GM12878 (cell line): ENCODE measurements around the gene POFUT2. TPM values are rescaled to one million over a fixed set of nuclear protein-coding genes. Genes with fewer than 3 reads are reported as not detected.

Experiments used
- ATAC-seq: fragments of 200-7000 bp; cut with Tn5 transposase; 3 replicates; pipeline ENCODE4 v1.9.1; 2020; ENCODE audit warnings: mild to moderate bottlenecking, moderate library complexity
- BruUV-seq: library from RNA; stranded (reverse); fragments of 400-500 nt; replicated peaks from 2 replicates; lab custom pipeline; 2021; lab: Mats Ljungman, UMichigan
- CTCF ChIA-PET: fragments of 300-600 bp; sonication (Branson Sonifier 250); formaldehyde crosslinking; extraction: SDS; loops from one replicate; lab custom pipeline; 2021; ENCODE audit warnings: inconsistent platforms; lab: Yijun Ruan, JAX
- POLR2A ChIA-PET: fragments of 350-600 bp; formaldehyde crosslinking; extraction: SDS; loops from one replicate; lab custom pipeline; 2021; ENCODE audit warnings: inconsistent platforms; lab: Charles Lee
- RAD21 ChIA-PET: fragments of 300-600 bp; sonication (Branson Sonifier 250); formaldehyde crosslinking; loops from one replicate; lab custom pipeline; 2023; ENCODE audit warnings: antibody characterized with exemption; ENCODE audit not compliant: unreplicated experiment; lab: Charles Lee
- SMC1A ChIA-PET: fragments of 300-600 bp; sonication (Branson Sonifier 250); formaldehyde crosslinking; loops from one replicate; lab custom pipeline; 2023; ENCODE audit not compliant: unreplicated experiment, uncharacterized antibody; lab: Charles Lee
- DNase-seq: peaks from one replicate; pipeline ENCODE4 v3.0.0-alpha.2; 2011; ENCODE audit warnings: low read depth, low spot score
- FAIRE-seq: peaks from 3 replicates; lab custom pipeline; 2011; peaks lifted over from hg19 to GRCh38; lab: Jason Lieb, UNC
- H2AFZ ChIP-seq: 2 replicates; pipeline ENCODE4 v1.6.0; 2011; ENCODE audit warnings: low read depth, low read length, control low read depth; ENCODE audit not compliant: control insufficient read depth
- H3K27ac ChIP-seq: 2 replicates; pipeline ENCODE4 v1.5.1; 2011; ENCODE audit warnings: control low read depth; ENCODE audit not compliant: control insufficient read depth, insufficient read depth
- H3K27me3 ChIP-seq, 2 experiments: replicated peaks in 1 of 2; 2 replicates each; pipeline versions ENCODE4 v1.6.0 to v1.6.1; 2011; ENCODE audit warnings: low read length in 1 of 2; ENCODE audit not compliant: control insufficient read depth in 2 of 2, insufficient read depth in 2 of 2
- H3K36me3 ChIP-seq, 2 experiments: 2 replicates each; pipeline ENCODE4 v1.5.1; 2011; ENCODE audit warnings: low read length in 1 of 2; ENCODE audit not compliant: control insufficient read depth in 2 of 2, insufficient read depth in 2 of 2
- H3K4me1 ChIP-seq: 2 replicates; pipeline ENCODE4 v1.6.1; 2011; ENCODE audit warnings: mild to moderate bottlenecking, low read length, moderate library complexity, mixed read lengths; ENCODE audit not compliant: control insufficient read depth, insufficient read depth
- H3K4me2 ChIP-seq: 2 replicates; pipeline ENCODE4 v1.6.0; 2011; ENCODE audit warnings: control low read depth; ENCODE audit not compliant: control insufficient read depth, insufficient read depth
- H3K4me3 ChIP-seq: fragments of 200-600 bp; sonication (generic); 2 replicates; pipeline ENCODE4 v1.5.1; 2016
- H3K79me2 ChIP-seq: 2 replicates; pipeline ENCODE4 v1.6.0; 2011; ENCODE audit warnings: low read length; ENCODE audit not compliant: control insufficient read depth, insufficient read depth
- H3K9ac ChIP-seq: 2 replicates; pipeline ENCODE4 v1.8.0; 2011; ENCODE audit warnings: low read length, control low read depth, mixed read lengths; ENCODE audit not compliant: control insufficient read depth, insufficient read depth
- H3K9me3 ChIP-seq: replicated peaks from 3 replicates; pipeline ENCODE4 v1.5.1; 2011; ENCODE audit warnings: mild to moderate bottlenecking, low read length; ENCODE audit not compliant: control insufficient read depth, insufficient read depth
- H4K20me1 ChIP-seq: 2 replicates; pipeline ENCODE4 v1.6.0; 2011; ENCODE audit not compliant: control insufficient read depth, insufficient read depth
- BACH1 ChIP-seq: fragments of 450-650 bp; IDR thresholded peaks from 2 replicates; pipeline ENCODE4 v1.6.1; 2017; ENCODE audit warnings: mild to moderate bottlenecking, borderline replicate concordance
- HDAC6 ChIP-seq: fragments of 200-600 bp; sonication (generic); IDR thresholded peaks from one replicate; pipeline ENCODE4 v1.8.0; 2017; ENCODE audit warnings: antibody characterized with exemption; ENCODE audit not compliant: unreplicated experiment
- IRF4 ChIP-seq: IDR thresholded peaks from 2 replicates; pipeline ENCODE4 v1.6.1; 2011; ENCODE audit warnings: low read depth, low read length
- JUNB ChIP-seq: IDR thresholded peaks from 2 replicates; pipeline ENCODE4 v1.6.1; 2016; ENCODE audit warnings: antibody characterized with exemption, mild to moderate bottlenecking
- NRF1 ChIP-seq: conservative IDR thresholded peaks from 2 replicates; pipeline ENCODE4 v1.6.1; 2011; ENCODE audit warnings: mild to moderate bottlenecking, low read depth, low read length, improper control_type of control experiment
- RAD21 ChIP-seq: IDR thresholded peaks from 2 replicates; pipeline ENCODE4 v1.6.1; 2011; ENCODE audit warnings: mild to moderate bottlenecking, low read depth, low read length, moderate library complexity; ENCODE audit not compliant: insufficient read depth
- RCOR1 ChIP-seq: conservative IDR thresholded peaks from 2 replicates; pipeline ENCODE4 v1.6.1; 2012; ENCODE audit warnings: low read depth, low read length, improper control_type of control experiment
- SREBF1 ChIP-seq: IDR thresholded peaks from 2 replicates; pipeline ENCODE4 v1.6.1; 2012; ENCODE audit warnings: mild to moderate bottlenecking, low read length
- STAT3 ChIP-seq: IDR thresholded peaks from 2 replicates; pipeline ENCODE4 v1.6.1; 2011; ENCODE audit warnings: low read depth, low read length, improper control_type of control experiment
- WGBS: methylation state at CpG from one replicate; pipeline ENCODE4 v1.1.6; 2016; ENCODE audit warnings: low lambda C conversion rate; ENCODE audit not compliant: insufficient replicate concordance, insufficient coverage; ENCODE audit errors: missing lambda C conversion rate; 5-methylcytosine and 5-hydroxymethylcytosine counted together
- in situ Hi-C: fragments of 300-500 bp; cut with MboI; formaldehyde crosslinking; loops from 9 replicates; pipeline ENCODE4 v1.14.3; 2018; ENCODE audit warnings: mixed read lengths
- intact Hi-C: fragments of 100-400 bp; cut with micrococcal nuclease; formaldehyde crosslinking; loops from one replicate; pipeline ENCODE4 v1.14.2; 2022; ENCODE audit not compliant: unreplicated experiment
- polyA plus RNA-seq, 11 experiments: library from polyadenylated mRNA; depleted of rRNA in 4 of 11; unstranded in 6 of 11; stranded (reverse) in 5 of 11; fragments of >200 nt; fragmentation: Nextera tagmentation in 4 of 11; fragmentation: Illumina TruSeq in 1 of 11; extraction: Ambion mirVana in 4 of 11; extraction: Trizol in 1 of 11; gene quantifications; 1 replicate in 1 of 11; 2 replicates in 10 of 11; pipeline versions ENCODE4 v1.2.1 to v1.2.3, GENCODE V29; 2011 to 2016; ENCODE audit warnings: inconsistent platforms in 2 of 11, missing spikeins in 2 of 11, low read depth in 1 of 11
- total RNA-seq, 4 experiments: library from RNA; depleted of rRNA in 3 of 4; stranded (reverse); fragments of >200 nt in 3 of 4; fragmentation: Illumina TruSeq in 1 of 4; extraction: Trizol in 1 of 4; gene quantifications; 2 replicates each; pipeline versions ENCODE4 v1.2.1 to v1.2.3, GENCODE V29; 2013 to 2021

The POFUT2 gene
- total and polyA plus RNA-seq, 10 of the 15 experiments (the other 5 are each of a cell fraction or from before 2014, with no cell fraction given) = 1.2 to 15.1 (median 6.8) TPM

- intact Hi-C loops (no loop called here), in situ Hi-C loops (no loop called here)
- ATAC-seq (no peak), FAIRE-seq (no peak), DNase-seq (no peak)
- Histone ChIP-seq H3K27me3 (no peaks in the 10 kb centered on the region), H3K27ac (no peak overlapping the region), H3K4me3 (no peak overlapping the region), H3K36me3 (peaks cover 0 to 6% of the 10 kb centered on the region in 2 experiments; a peak in 1 of 4 replicates), H4K20me1 (no peaks in the 10 kb centered on the region), H3K4me1 (no peaks in the 10 kb centered on the region), H3K9me3 (peaks cover 4% of the 10 kb centered on the region; the same call in 2 of the 3 replicates), H2AFZ (no peak overlapping the region), H3K79me2 (no peaks in the 10 kb centered on the region), H3K9ac (no peak overlapping the region), H3K4me2 (no peak overlapping the region)
- CTCF ChIA-PET = no interaction called here
- RAD21 ChIA-PET = no interaction called here
- BruUV-seq = no TSS peak
- POLR2A ChIA-PET = no interaction called here
- WGBS = 97% methylated on average over 19 of the region's 19 CpGs
- TF ChIP-seq RCOR1 (no peak), RAD21 (no peak)
- SMC1A ChIA-PET = interaction anchor here (1.1 kb wide), 1 partner anchor 136 kb away, joined by 3 read pairs; no protein-coding TSS in a partner anchor
Measured at GRCh38 chr21:45276596-45276995, 11.1 kb downstream of the POFUT2 start.

- H3K4me2 ChIP-seq = no peak overlapping the region
- ChIA-PET SMC1A (interaction anchor here (0.8 kb wide), 1 partner anchor 22 kb away, joined by 3 read pairs; no protein-coding TSS in a partner anchor), POLR2A (no interaction called here), RAD21 (no interaction called here), CTCF (interaction anchor here (1.5 kb wide), 1 partner anchor 129 kb away, joined by 3 read pairs; no protein-coding TSS in a partner anchor)
- no peaks in the 10 kb centered on the region for H3K79me2 ChIP-seq
- intact Hi-C loops = no loop called here
- BruUV-seq = no TSS peak
- H4K20me1 ChIP-seq = no peaks in the 10 kb centered on the region
- 93% methylated on average over 13 of the region's 13 CpGs for WGBS
- H3K27me3 ChIP-seq = no peaks in the 10 kb centered on the region
- peaks cover 12 to 18% of the 10 kb centered on the region in 2 experiments; a peak in 3 of 4 replicates for H3K36me3 ChIP-seq
- peaks cover 5% of the 10 kb centered on the region for H3K4me1 ChIP-seq
- H2AFZ ChIP-seq = no peak overlapping the region
- ATAC-seq = no peak
- no peak overlapping the region for H3K4me3 ChIP-seq
- TF ChIP-seq HDAC6 = no peak
- TF ChIP-seq JUNB = no peak
- TF ChIP-seq NRF1 = no peak
- no peak for TF ChIP-seq RAD21
- TF ChIP-seq STAT3 = no peak
- no peak for TF ChIP-seq IRF4
- TF ChIP-seq SREBF1 = no peak
- no peak for TF ChIP-seq BACH1
- TF ChIP-seq, all 136 proteins: peak for 0
- peaks cover 6% of the 10 kb centered on the region; the same call in 2 of the 3 replicates for H3K9me3 ChIP-seq
- in situ Hi-C loops = no loop called here
- FAIRE-seq (no peak), DNase-seq (no peak)
- H3K9ac ChIP-seq = no peak overlapping the region
- H3K27ac ChIP-seq = no peak overlapping the region
Measured at GRCh38 chr21:45270306-45270821, 17.3 kb downstream of the POFUT2 start.
